ENCODE data around the gene LIPC.
A peak's percentile ranks its signal among the peaks of the same experiment; 100 is the strongest.

The LIPC gene

DNA sequence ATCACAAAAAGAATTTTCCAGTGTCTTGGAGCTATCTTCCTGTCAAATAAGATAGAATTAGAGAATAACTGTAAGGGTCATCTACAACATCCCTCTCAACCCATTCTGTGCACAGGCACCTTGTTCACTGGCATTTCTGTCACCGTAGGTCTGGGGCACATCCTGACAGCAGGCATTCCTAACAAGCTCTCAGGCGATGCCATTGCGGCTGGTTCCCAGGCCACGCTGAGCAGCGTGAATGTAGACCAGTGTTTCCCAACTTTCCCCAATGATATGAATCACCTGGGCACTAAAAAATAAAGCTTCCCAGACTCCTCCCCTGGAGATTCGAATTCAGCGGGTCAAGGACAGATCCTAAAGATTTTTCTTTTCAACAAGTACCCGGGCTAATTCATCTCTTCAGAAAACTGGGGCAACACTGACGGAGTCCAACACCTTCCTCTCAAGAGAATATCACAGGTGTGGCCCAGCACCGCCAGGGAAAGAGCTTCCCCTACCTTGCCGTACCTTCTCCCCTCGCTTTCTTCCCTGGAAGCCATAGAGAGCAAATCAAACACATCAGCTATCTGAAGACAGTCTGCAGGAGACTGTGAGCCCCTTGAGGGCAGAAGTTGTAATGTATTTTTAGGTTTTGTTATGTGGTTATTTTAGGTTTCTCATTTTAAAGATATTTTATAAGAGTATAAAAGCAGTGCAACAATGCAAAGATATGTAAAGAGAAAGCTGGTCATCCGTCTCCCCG lies 143.4 kb downstream of the LIPC start:
- H3K9me3 Mint-ChIP-seq = no peaks in the 10 kb centered on the region
- H3K27me3 Mint-ChIP-seq = no peaks in the 10 kb centered on the region
- H3K36me3 Mint-ChIP-seq = no peaks in the 10 kb centered on the region
- H3K4me3 Mint-ChIP-seq = no peak overlapping the region
- H3K4me1 Mint-ChIP-seq = peaks cover 6% of the 10 kb centered on the region
- H3K27ac Mint-ChIP-seq = no peak overlapping the region

DNA sequence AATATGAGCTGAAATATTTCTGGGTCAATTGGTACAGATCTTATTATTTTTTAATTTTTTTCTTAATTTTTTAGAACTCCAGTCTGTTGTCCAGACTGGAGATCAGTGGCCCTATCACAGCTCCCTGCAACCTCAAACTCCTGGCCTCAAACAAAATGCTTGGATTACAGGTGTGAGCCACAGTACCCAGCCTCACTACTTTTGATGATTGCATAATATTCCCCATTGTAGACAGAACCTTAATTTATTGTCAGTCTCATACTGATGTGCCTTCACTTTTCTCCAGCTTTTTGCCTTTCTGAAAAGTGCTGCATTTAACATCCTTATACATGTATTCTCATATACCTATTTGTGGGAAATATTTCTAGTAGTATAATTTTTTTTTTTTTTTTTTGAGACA lies 144.9 kb downstream of the LIPC start:
- H3K4me3 Mint-ChIP-seq = no peak overlapping the region
- H3K4me1 Mint-ChIP-seq = peaks cover 6% of the 10 kb centered on the region
- no peaks in the 10 kb centered on the region for H3K9me3 Mint-ChIP-seq
- no peak overlapping the region for H3K27ac Mint-ChIP-seq
- H3K36me3 Mint-ChIP-seq = no peaks in the 10 kb centered on the region
- H3K27me3 Mint-ChIP-seq = no peaks in the 10 kb centered on the region

DNA sequence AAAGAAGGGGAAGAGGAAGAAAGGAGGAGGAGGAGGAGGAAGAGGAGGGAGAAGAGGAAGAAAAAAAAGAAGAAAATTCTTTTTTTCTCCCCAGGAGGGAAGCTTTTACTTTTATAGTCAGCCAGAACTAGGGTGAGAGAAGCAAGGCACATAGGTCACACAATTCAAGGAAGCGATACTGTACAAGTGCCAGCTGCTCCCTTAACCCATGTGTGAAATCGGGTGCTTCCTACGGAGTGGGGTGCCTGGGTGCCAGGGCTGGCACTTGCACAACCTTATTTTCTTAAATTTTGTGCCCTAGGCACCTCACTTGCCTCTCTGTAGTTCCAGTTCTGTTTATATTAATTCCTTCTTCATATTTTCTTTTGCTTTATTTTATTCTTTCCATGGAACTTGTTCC lies 150.4 kb downstream of the LIPC start:
- Mint-ChIP-seq H3K4me1 (peaks cover 17% of the 10 kb centered on the region), H3K36me3 (peaks cover 5% of the 10 kb centered on the region), H3K27me3 (no peaks in the 10 kb centered on the region), H3K9me3 (peaks cover 6% of the 10 kb centered on the region), H3K4me3 (no peak overlapping the region), H3K27ac (no peak overlapping the region)

DNA sequence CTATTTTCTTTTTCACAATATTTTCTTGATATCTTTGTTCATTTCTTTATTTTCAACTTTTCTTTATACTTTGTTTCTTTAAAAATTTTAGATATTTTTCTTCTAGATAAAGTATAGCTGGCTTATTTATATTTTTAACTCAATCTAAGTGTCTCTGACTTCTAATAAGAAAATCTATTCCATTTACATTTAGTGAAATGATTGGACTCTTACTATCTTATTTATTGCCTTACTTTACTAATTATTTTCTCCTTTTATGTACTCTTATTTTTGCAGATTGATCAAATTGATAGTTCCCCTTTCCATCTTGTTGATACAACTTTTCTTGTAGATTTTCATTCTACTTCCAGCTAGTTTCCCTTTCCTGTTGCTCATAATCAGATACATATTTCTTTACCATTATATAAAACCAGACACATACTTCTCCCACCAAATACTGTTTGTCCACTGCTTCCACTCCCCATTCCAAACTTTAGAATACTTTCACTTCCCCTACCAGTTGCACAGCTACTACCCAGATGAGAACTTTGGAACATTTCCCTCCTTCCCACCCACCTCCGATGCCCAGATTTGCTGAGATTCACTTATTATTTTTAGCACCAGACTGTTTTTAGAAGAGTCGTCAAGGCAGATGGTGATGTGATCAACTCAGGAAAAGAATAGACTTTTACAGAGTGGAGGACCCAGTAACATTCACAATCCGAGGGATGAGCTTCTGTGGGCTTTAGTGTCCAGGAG lies 151.5 kb downstream of the LIPC start:
- H3K27ac Mint-ChIP-seq = no peak overlapping the region
- no peaks in the 10 kb centered on the region for H3K27me3 Mint-ChIP-seq

DNA sequence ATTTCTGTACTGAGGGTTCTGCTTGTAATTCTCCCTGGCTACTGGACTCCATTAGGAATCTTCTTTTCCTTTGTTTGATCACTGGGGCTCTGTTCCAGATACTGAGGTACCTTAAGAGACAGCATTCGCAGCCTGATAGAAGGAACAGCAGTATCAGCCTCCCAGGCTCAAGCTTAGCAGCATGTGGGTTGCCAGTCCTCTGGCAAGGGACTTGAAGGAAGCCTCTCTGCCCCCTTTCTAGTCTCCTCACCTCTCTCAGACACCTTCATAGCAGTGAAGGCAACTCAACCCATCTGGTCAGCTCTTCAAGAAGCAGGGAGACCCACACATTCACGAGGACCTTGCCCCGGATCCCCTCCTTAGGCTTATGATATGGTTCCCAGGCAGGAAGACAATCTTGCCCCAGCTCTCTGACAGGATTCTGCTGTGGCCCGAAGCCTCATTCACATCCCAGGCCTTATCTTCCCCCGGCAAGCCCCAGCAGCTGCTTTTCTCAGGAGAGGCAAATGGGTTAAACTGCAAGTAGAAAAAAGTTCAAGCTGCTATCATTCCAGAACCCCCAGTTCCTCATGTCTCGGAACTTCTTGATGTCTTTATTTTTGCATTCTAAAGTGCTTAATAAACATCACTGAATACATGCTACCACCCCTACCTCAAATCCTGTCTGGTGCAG lies 153.1 kb downstream of the LIPC start:
- Mint-ChIP-seq H3K36me3 (peaks cover 5% of the 10 kb centered on the region), H3K27me3 (no peaks in the 10 kb centered on the region), H3K4me3 (no peak overlapping the region), H3K9me3 (peaks cover 6% of the 10 kb centered on the region), H3K27ac (no peak overlapping the region), H3K4me1 (peaks cover 17% of the 10 kb centered on the region)

More for the DNA sequence above, 151.5 kb downstream of the LIPC start:
- H3K9me3 Mint-ChIP-seq = peaks cover 6% of the 10 kb centered on the region
- H3K4me3 Mint-ChIP-seq = no peak overlapping the region
- H3K36me3 Mint-ChIP-seq = peaks cover 5% of the 10 kb centered on the region
- H3K4me1 Mint-ChIP-seq = peaks cover 17% of the 10 kb centered on the region

DNA sequence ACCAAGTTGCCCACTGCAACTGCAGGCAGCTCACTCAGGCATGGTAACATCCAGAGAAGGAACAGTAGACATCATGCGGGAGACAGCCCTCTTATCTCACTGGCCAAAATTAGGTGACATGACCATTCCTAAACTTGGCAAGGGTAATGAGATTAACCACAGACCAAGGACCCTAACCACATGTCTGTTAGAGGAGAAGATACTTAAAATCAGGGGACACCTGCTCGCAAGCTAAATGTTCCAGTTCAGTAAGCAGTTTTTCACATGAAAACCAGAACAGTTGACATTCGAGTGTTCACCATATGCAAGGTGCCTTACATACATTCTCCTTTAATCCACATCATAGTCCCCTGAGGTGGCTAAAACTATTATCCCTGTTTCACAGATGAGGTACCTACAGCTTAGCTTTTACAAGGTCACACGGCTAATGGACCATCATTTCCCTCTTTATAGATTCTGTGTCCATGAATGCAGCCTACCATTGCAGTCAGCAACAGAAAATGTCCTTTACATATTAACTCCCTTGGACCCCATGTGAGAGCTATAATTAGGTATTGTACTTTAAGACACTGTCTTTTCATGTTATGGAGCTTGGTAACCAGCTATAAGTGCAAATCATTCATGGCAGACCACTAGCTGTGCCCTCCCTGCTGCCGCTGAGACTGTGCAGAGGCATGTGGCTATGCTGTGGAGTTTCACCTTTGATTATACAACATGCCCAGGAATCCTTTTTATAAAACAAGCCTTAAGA lies 154.1 kb downstream of the LIPC start:
- Mint-ChIP-seq H3K9me3 (peaks cover 6% of the 10 kb centered on the region), H3K27me3 (no peaks in the 10 kb centered on the region), H3K4me3 (no peak overlapping the region), H3K4me1 (peaks cover 21% of the 10 kb centered on the region), H3K36me3 (peaks cover 5% of the 10 kb centered on the region), H3K27ac (no peak overlapping the region)

DNA sequence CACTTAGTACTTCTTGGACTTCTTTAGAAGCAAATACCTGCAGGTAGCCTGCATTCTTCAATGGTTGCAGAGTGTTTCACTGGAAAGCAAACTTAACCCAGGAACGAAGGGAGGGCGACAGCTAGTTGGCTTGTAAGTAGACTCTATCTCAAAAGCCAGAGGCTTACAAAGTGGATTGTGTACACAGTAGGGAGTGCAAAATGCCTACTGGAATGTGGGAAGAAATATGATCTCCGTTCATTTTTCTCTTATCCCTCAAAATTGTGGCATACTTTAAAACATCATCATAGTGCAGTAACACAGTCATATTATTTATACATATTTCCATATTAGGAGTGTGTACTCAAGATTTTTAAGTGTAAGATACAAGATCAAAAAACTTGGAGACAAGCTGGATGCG lies 155.7 kb downstream of the LIPC start:
- Mint-ChIP-seq H3K36me3 (peaks cover 5% of the 10 kb centered on the region), H3K4me1 (peaks cover 21% of the 10 kb centered on the region), H3K9me3 (peaks cover 6% of the 10 kb centered on the region), H3K27ac (no peak overlapping the region), H3K4me3 (no peak overlapping the region), H3K27me3 (no peaks in the 10 kb centered on the region)

DNA sequence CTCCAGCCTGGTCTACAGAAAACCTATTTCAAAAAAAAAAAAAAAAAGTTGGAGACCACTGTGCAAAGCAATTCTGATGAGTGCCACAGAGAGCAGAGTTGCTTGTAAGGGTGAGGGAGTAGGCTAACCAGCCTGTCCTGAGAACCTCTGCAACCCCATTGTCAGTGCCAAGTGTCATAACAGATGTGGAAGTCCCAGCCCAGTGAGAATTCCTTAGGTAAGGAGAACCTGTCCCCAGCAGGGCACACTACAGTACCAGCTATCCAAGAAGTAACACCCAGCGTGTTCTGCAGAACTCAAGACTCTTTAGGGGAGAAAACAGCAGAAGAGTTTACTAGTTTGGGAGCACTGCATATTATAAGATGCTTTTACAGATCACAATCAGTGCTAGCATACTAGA lies 156.3 kb downstream of the LIPC start:
- Mint-ChIP-seq H3K4me1 (peaks cover 21% of the 10 kb centered on the region), H3K4me3 (no peak overlapping the region), H3K36me3 (peaks cover 5% of the 10 kb centered on the region)

DNA sequence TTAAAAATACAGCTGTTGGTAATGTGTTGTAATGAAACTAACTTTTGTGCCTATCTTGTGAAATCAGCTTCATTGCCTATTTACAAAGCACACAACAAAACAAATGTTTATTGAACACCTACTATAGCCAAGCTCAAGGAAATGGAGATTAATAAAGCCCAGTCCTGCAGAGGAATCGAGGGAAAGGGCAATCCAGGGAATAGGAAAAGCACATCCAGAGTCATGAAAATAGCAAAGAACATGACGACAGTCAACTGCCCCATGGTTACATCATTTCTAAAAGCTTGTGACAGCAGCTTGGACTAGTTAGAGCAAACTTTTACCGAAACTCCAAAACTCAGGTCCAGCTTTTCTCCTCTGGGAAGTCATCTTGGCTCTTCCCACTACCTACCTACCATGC lies 157.3 kb downstream of the LIPC start:
- H3K27ac Mint-ChIP-seq = no peak overlapping the region
- H3K27me3 Mint-ChIP-seq = no peaks in the 10 kb centered on the region
- H3K9me3 Mint-ChIP-seq = no peaks in the 10 kb centered on the region
- H3K4me3 Mint-ChIP-seq = no peak overlapping the region
- peaks cover 6% of the 10 kb centered on the region for H3K36me3 Mint-ChIP-seq
- H3K4me1 Mint-ChIP-seq = peaks cover 21% of the 10 kb centered on the region

More for the DNA sequence above, 156.3 kb downstream of the LIPC start:
- peaks cover 5% of the 10 kb centered on the region for H3K9me3 Mint-ChIP-seq
- H3K27ac Mint-ChIP-seq = no peak overlapping the region
- H3K27me3 Mint-ChIP-seq = no peaks in the 10 kb centered on the region

DNA sequence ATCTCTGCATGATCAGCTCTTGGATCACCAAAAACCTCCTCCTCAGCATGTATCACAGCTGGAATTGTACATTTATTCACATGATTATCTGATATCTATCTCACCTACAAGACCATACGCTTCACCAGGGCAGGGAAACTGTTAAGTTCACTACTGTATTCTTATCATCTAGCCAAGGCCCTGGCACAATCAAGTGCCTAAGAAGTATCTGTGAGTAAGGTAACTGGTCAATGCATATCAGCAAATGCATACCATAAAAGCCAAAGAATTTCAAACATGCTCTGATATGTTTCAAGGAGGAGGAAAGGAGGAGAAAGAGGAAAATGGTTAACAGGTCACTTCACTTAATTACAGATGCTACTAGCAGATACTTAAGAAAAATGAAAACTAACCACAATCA lies 158.4 kb downstream of the LIPC start:
- Mint-ChIP-seq H3K4me3 (no peak overlapping the region), H3K9me3 (no peaks in the 10 kb centered on the region), H3K4me1 (peaks cover 13% of the 10 kb centered on the region), H3K27me3 (no peaks in the 10 kb centered on the region), H3K36me3 (peaks cover 8% of the 10 kb centered on the region), H3K27ac (peak overlapping the region; percentile 26)

DNA sequence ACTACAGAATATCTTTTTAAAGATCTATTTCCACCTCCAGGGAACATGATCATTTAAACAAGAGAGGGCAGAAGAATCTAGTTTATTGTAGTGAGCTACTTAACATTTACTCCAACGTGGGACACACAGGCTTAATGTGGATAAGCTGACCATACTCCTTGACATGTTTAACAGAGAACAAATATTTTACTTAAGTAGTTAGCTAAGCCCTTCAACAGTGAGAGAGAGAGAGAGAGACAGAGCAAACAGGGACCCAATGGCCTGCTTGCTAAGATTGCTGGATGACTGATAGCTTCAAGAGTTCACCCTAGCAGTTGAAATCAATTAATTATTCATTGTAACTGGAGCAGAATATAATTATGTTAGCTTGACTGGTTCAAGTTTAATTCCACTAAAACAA lies 159.1 kb downstream of the LIPC start:
- Mint-ChIP-seq H3K4me1 (peaks cover 8% of the 10 kb centered on the region), H3K27ac (peak overlapping the region; percentile 30), H3K4me3 (no peak overlapping the region), H3K36me3 (peaks cover 10% of the 10 kb centered on the region), H3K27me3 (no peaks in the 10 kb centered on the region), H3K9me3 (no peaks in the 10 kb centered on the region)

DNA sequence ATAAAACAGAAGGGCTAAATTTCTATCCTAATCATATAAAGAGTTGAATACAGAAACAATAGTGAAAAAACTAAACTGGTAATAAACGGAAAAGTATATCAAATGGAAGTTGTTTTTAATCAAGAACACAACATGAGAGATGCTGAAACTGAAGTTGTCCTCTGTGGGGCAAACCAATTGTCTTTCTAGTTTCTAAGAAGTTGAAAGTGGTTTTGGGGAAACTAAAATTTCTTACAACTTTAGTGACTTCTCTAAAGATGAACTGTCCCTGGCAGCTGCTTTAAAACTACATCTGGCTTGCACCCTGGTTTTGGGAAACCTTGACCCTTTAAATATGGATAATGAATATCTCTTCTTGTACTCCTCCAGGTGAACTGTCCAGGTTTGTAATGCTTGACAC lies 162.1 kb downstream of the LIPC start:
- Mint-ChIP-seq H3K27me3 (no peaks in the 10 kb centered on the region), H3K4me1 (peaks cover 15% of the 10 kb centered on the region), H3K36me3 (peaks cover 18% of the 10 kb centered on the region), H3K27ac (no peak overlapping the region), H3K4me3 (no peak overlapping the region), H3K9me3 (no peaks in the 10 kb centered on the region)

DNA sequence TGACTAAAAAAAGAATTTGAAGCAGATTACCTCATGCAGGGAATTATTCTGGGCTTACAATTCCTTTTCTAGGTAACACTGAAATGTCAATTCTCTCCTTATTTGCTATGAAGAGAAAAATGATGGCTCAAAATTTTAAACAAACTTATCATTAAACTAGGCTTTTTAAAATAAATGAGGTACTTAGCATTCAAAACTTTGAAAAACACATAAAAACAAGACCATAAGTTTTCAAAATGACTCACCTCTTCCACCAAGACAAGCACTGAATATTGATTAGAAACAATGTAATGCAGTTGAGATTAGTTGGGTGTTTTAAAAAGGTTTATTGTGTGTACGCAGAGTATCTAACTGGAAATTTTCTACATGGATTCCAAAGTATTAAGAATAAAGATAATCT lies 163.1 kb downstream of the LIPC start:
- Mint-ChIP-seq H3K27me3 (no peaks in the 10 kb centered on the region), H3K27ac (peak overlapping the region; percentile 41), H3K4me1 (peaks cover 16% of the 10 kb centered on the region), H3K36me3 (peaks cover 19% of the 10 kb centered on the region), H3K9me3 (no peaks in the 10 kb centered on the region), H3K4me3 (no peak overlapping the region)

DNA sequence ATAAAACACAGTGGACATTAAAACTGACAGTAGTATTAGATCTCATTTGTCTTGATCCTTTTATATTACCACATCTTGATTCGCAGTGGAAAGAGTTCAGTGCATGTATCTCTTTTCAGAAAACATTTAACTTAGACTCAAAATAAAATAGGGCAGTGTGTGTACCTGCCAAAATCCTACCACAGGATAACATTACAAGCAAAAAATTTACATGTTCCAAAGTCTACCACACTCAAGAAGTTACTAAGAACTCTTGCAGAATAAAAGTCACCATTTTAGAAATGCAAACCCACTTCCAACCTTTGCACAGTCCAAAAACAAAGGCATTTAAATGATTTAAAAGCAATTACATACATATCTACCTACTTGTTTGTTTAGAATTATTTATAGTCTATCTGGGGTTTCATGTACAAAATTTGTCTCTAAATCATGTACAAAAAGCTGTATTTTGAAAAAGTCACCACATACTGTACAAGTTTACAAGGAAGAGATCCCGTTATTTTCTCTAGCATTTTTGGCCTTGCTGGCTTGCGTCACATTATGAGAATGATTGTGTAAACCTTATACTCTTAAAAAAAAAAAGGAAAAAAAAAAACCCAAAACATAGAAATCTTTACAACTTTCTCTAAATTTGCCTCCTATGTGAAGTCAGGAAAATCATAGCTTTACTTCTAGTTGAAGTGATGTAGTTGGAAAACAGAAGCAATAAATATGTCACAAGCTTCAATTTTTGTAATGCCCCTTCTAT lies 163.9 kb downstream of the LIPC start:
- Mint-ChIP-seq H3K27me3 (no peaks in the 10 kb centered on the region), H3K9me3 (no peaks in the 10 kb centered on the region), H3K4me3 (no peak overlapping the region), H3K4me1 (peaks cover 12% of the 10 kb centered on the region), H3K36me3 (peaks cover 19% of the 10 kb centered on the region), H3K27ac (no peak overlapping the region)
